KOPT-K1 (cell line): Measurements from ENCODE around the gene FIBIN.

Experiments used
- H3K27ac ChIP-seq: fragments of 200-600 bp; sonication (generic); 2 replicates; pipeline ENCODE4 v1.5.1; 2016; ENCODE audit warnings: antibody characterized with exemption, mild to moderate bottlenecking, low read depth, low read length; ENCODE audit not compliant: poor library complexity, severe bottlenecking
- H3K36me3 ChIP-seq: fragments of 200-600 bp; sonication (generic); 2 replicates; pipeline ENCODE4 v1.5.1; 2017; ENCODE audit warnings: antibody characterized with exemption, mild to moderate bottlenecking, low read length, moderate library complexity; ENCODE audit not compliant: insufficient read depth
- H3K9me3 ChIP-seq: fragments of 200-600 bp; sonication (generic); 2 replicates; pipeline ENCODE4 v1.5.1; 2017; ENCODE audit warnings: antibody characterized with exemption, low read length, mild to moderate bottlenecking; ENCODE audit not compliant: insufficient read depth, poor library complexity, severe bottlenecking

FIBIN gene

DNA sequence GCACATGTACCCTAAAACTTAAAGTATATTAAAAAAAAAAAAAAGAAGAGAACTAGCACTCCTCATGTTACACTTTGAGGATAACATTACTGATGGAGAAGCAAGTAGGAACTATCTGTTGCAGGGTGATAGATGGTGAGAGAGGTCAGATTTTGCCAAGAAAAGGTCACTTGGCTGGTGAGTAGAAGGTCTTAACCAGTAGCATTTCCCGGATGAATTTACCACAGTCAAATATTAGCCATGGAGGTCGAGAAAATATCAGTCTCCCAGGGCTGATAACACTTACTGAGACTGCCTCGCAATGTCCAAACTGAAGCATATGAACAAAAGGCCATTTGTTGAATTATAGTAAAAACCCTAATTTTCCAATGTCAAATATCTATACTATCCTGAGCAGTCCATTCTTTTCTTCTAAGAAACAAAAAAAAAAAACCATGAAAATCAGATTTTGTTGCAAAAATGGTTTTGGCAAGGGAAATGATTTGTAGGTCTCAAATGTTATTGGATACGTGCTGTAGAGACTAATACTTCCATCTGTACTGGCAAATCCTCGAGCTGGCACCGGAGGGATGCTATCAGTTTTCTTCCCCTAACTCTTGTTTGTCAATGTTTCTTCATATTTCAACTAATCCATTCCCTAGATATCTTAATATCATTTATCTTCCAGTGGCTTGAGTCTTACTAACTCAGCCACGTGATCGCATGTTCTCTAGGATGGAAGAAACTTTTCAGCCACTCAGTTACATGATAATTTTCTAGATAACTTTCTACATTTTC is 32.2 kb downstream of the FIBIN start:
- Histone ChIP-seq H3K9me3 (no peaks in the 10 kb centered on the region), H3K27ac (no peak overlapping the region), H3K36me3 (no peaks in the 10 kb centered on the region)

DNA sequence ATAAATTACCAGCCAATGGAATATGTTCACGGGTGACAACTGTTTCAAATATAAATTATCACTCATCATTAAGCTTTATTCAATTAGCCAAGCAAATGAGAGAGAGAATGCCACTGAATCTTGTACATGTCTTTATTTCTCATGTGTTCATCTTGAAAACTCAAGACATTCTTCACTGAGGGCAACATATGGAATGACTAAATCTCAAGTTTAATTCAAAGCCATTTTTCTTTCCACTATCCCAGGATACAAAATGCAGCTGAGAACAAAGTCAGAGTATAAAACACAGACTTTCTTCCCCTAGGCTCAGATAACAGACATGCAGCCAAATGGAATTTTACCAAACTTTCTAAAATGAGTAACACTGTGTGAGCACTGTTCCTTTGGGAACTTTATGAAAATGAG is 34.7 kb downstream of the FIBIN start:
- Histone ChIP-seq H3K36me3 (no peaks in the 10 kb centered on the region), H3K27ac (no peak overlapping the region), H3K9me3 (no peaks in the 10 kb centered on the region)

DNA sequence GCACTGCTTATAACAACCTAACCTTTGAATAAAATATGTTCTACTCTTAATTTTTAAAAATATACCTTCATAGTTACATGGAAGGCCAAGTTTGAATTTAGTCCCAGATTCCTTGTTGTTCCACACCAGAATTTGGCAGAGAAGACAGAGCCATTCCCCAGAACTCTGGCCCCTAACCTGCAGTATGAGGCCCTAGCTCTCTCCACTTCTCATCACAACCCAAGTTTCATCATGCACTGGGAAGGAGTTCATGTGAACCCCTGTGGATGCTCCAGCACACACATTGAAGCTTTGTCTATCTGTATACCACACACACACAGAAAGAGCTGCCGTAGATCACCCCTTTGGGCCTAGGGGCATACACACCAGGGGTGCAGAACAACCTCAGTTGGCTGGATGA is 36.1 kb downstream of the FIBIN start:
- H3K9me3 ChIP-seq, result no peaks in the 10 kb centered on the region
- H3K36me3 ChIP-seq, result no peaks in the 10 kb centered on the region
- no peak overlapping the region for H3K27ac ChIP-seq

DNA sequence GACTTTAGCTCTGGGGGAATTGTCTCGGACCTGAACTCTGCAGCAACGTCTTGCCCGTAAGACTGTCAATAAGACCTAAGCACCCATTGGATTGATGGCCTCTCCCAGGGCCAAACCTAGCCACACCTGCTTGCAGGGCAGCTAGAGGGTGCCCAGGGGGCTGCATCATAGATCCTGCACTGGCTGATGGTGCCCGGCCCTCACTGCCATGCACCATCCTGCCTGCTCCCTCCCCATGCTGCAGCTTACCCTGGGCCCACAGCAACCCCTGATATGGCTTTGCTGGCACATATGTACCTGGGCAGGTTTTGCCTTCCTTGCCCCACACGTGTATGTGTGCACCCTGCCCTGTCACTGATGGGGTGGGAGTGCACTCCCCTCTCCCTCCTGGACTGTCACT is 37.8 kb downstream of the FIBIN start:
- Histone ChIP-seq H3K27ac (no peak overlapping the region), H3K36me3 (no peaks in the 10 kb centered on the region), H3K9me3 (no peaks in the 10 kb centered on the region)

DNA sequence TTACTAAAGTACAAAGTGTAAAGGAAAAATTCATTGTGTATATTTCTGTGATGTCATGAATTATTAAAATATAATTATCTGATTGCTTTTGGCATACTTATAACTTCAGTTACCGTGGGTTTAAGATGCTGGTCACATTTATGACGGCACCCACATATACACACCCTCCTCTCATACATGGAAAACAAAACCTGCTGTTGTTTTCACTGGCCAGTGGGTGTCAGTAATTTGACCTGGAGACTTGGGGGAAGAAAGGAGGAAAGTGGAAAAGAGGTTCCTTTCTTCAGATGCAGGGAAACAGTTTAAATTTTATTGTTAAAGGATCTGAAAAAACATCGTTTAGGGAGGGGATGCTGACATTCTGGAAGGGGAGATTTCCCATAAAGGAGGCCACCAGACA is 46.0 kb downstream of the FIBIN start:
- Histone ChIP-seq H3K36me3 (no peaks in the 10 kb centered on the region), H3K27ac (no peak overlapping the region), H3K9me3 (no peaks in the 10 kb centered on the region)

DNA sequence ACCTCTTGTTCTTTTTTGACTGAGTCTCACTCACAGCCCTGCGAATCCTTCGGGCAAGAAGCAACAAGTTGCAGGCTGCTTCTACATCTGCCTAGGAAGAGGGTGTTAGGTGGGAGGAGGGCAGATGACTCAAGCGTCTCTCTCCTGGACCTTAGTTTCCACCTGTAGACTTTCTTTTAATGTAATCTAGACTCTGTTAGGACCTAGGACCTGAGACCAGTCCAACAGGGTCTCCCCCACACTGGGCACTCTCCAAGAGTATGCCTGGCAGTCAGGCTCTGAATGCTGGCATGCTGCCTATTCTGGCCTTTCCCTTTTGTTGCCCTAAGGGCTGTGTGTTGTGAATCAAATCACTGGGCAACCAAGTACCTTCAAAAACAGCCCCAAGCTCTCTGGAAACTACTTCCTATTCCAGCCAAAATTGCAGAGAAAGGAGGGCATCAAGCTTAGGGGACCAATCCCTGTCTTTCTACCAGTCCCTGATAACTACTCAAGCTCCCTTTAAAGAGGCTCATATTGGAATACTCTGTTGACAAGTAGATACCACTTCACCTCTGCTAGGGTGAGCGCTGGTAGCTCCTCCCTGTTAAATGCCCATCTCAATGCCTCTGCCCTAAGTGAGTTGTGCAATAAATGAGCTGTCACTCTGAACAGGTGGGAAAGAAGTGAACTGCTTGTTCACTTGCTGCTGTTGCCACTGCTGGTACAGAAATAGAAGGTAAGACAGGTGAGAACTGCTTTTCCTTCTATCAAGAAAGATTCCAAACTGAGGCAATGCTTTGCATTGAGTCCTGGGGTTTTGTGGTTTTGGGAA is 46.6 kb downstream of the FIBIN start, which contains the start of gene BBOX1:
TSS of gene BBOX1 (plus strand) at position 514 of the 814 bp plus-strand sequence. CDS start 14,616 bp downstream, outside the sequence.
- Histone ChIP-seq H3K36me3 (no peaks in the 10 kb centered on the region), H3K27ac (no peak within 1 kb of the TSS), H3K9me3 (no peaks in the 10 kb centered on the region)

DNA sequence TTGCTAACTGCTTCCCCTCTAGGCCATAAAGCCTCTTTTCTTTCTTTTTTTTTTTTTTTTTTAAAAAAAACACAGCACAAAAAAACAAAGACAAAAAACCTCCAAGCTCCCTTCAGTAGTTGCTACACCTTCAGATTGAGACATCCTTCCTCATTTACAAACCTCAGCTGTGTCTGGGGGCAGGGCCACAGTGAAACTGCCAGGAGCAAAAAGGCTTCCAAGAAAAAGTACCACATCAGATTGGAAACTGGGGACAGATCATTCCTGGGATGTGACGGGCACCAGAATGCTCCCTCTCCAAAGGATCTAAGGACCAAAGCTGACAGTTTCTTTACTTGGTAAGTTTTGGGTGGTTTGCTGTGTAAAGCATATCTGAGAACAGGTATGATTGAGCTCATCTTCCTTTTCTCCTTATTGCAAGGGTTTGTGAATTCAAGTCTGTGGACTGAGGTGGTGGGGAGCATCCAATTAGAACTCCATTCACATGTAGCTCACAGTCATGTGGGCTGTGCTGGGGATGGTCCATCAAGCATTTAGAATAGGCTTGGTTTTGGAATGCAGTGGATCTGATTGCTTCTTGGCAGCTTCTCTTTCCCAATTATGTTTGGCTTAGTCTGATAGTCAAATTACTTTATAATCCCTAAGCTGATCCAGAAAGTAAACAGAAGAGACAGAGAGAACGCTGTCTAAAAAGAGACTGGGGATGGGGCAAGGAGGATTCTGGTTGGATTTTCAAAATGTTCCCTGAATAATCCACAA is 47.4 kb downstream of the FIBIN start:
- no peak overlapping the region for H3K27ac ChIP-seq

More for the DNA sequence above, 47.4 kb downstream of the FIBIN start:
- Histone ChIP-seq H3K9me3 (no peaks in the 10 kb centered on the region), H3K36me3 (no peaks in the 10 kb centered on the region)
